Breast epithelium (tissue), 4 donors: ENCODE measurements around the gene MARVELD1. TPM values are rescaled to one million over a fixed set of nuclear protein-coding genes. Genes with fewer than 3 reads are reported as not detected.
"Not testable (repeated sequence)": the region's sequence is repeated elsewhere in the genome, so short reads cannot be mapped to it uniquely, and the experiment has no call there.

Experiments used
- DNase-seq, 2 donors: peaks; one replicate each; pipeline ENCODE4 v3.0.0-alpha.2; 2019; ENCODE audit warnings: low spot score in 2 of 2
- H3K27ac ChIP-seq, 2 donors: fragments of 200-600 bp; sonication (generic) in 1 of 2; one replicate each; pipeline ENCODE4 v1.5.1; 2016 to 2019; ENCODE audit warnings: mild to moderate bottlenecking in 1 of 2
- H3K27me3 ChIP-seq, 2 donors: fragments of 200-600 bp; sonication (generic) in 1 of 2; one replicate each; pipeline versions ENCODE4 v1.5.1 to v1.6.0; 2017 to 2019; ENCODE audit warnings: control low read depth in 1 of 2, mild to moderate bottlenecking in 1 of 2
- H3K36me3 ChIP-seq: fragments of 200-600 bp; one replicate; pipeline ENCODE4 v1.5.1; 2019
- H3K4me1 ChIP-seq, 2 donors: fragments of 200-600 bp; sonication (generic); one replicate each; pipeline ENCODE4 v1.5.1; 2016 to 2019; ENCODE audit warnings: control low read depth in 1 of 2
- H3K4me3 ChIP-seq, 3 donors: fragments of 200-600 bp; sonication (generic); 1 replicate in 2 of 3; 2 replicates in 1 of 3; pipeline ENCODE4 v1.5.1; 2016 to 2019; ENCODE audit warnings: mild to moderate bottlenecking in 3 of 3, moderate library complexity in 2 of 3
- H3K9me3 ChIP-seq, 2 donors: fragments of 200-600 bp; sonication (generic) in 1 of 2; one replicate each; pipeline ENCODE4 v1.5.1; 2016 to 2019; ENCODE audit warnings: control low read depth in 1 of 2
- POLR2A ChIP-seq: fragments of 450-650 bp; IDR thresholded peaks from one replicate; pipeline ENCODE4 v1.6.1; 2016; ENCODE audit warnings: antibody characterized with exemption, mild to moderate bottlenecking, moderate library complexity
- POLR2AphosphoS5 ChIP-seq, 3 donors: sonication (generic); formaldehyde crosslinking; IDR thresholded peaks; one replicate each; pipeline ENCODE4 v1.6.1; 2017; ENCODE audit warnings: antibody characterized with exemption in 3 of 3
- intact Hi-C: fragments of 100-400 bp; cut with DNase I; formaldehyde crosslinking; loops from one replicate; pipeline ENCODE4 v1.15.1; 2023; ENCODE audit warnings: low total_unique reads
- total RNA-seq, 3 donors: library from RNA; depleted of rRNA; stranded (reverse); fragments of >200 nt; gene quantifications; one replicate each; pipeline ENCODE4 v1.1.0, GENCODE V29; 2016
- TF ChIP-seq, protein P1 (sequence below), 3 donors: fragments of 450-650 bp; IDR thresholded peaks; one replicate each; pipeline ENCODE4 v1.5.1; 2016 to 2017; ENCODE audit warnings: antibody characterized with exemption in 3 of 3, mild to moderate bottlenecking in 3 of 3, moderate library complexity in 3 of 3

MARVELD1 gene
- total RNA-seq, 3 donors from 2014 or later: 13.4 to 19.8 (median 16.2) TPM

DNA sequence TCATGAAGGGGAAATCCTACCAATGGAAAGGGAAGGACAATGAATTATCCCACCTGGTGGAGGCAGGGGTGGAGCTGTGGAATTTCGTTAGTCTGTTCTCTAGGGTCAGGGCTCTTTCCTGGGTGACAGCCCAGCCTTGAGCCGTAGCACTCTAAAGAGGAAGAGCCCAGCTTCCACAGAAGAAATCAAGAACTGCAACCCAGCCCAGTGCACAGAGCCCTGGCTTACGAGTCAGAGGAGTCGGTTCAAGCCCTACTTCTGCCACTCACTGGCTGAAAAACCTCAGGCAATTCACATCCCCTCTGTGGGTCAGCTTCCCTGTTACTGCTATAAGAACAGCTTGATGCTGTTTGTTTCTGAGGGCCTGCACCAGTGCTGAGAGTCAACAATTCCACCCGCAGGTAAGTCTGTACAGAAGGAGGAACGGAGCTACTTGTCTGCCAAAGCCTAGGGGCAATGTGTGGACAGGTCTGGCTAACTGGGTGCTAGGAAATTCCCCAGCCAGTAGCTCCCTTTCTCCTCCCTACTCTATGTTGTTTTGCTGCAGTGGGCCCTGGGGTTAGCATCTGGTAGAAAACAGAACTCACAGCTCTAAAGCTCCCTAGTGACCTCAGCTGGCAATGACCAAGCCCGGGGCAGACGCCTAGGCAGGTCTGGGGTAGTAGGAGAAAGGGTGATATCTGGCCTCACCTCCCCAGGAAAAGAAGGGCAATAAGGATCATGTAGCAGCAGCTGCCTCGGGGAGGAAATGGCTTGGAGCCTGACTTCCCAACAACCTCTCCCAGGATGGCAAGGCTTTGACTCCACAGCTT is 29.8 kb upstream of the MARVELD1 start:
- Histone ChIP-seq H3K9me3 (no peaks in the 10 kb centered on the region), H3K36me3 (no peaks in the 10 kb centered on the region), H3K27ac (peak overlapping the region; percentile 78 to 82), H3K27me3 (no peaks in the 10 kb centered on the region), H3K4me1 (peaks cover 10 to 20% of the 10 kb centered on the region in 2 donors), H3K4me3 (peak overlapping the region; percentile 15 to 89 (median 66))
- intact Hi-C loops: no loop called here
- no peak for DNase-seq
- TF ChIP-seq, protein P1, sequence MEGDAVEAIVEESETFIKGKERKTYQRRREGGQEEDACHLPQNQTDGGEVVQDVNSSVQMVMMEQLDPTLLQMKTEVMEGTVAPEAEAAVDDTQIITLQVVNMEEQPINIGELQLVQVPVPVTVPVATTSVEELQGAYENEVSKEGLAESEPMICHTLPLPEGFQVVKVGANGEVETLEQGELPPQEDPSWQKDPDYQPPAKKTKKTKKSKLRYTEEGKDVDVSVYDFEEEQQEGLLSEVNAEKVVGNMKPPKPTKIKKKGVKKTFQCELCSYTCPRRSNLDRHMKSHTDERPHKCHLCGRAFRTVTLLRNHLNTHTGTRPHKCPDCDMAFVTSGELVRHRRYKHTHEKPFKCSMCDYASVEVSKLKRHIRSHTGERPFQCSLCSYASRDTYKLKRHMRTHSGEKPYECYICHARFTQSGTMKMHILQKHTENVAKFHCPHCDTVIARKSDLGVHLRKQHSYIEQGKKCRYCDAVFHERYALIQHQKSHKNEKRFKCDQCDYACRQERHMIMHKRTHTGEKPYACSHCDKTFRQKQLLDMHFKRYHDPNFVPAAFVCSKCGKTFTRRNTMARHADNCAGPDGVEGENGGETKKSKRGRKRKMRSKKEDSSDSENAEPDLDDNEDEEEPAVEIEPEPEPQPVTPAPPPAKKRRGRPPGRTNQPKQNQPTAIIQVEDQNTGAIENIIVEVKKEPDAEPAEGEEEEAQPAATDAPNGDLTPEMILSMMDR (IDR thresholded peaks at IDR 0.05): no peak
- TF ChIP-seq POLR2A (no peak), POLR2AphosphoS5 (IDR thresholded peaks at IDR 0.05) (no peak)

DNA sequence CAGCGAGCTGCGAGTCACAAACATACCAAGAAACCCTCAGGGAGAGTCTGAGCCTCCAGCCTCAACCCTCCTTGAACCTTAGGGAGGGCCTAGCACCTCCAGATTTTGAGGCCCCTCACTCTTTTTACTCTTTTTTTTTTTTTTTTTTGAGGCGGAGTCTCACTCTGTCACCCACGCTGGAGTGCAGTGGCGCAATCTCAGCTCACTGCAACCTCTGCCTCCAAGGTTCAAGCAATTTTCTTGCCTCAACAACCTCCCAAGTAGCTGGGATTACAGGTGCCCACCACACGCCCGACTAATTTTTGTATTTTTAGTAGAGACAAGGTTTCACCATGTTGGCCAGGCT is 29.2 kb upstream of the MARVELD1 start:
- Histone ChIP-seq H3K27ac (peak overlapping the region; percentile 78 to 82), H3K4me3 (peak overlapping the region; percentile 66 to 89 (median 71)), H3K4me1 (peaks cover 10 to 20% of the 10 kb centered on the region in 2 donors)
- intact Hi-C loops, DNase-seq, H3K9me3 ChIP-seq, H3K36me3 ChIP-seq, H3K27me3 ChIP-seq: not testable (repeated sequence)

- Histone ChIP-seq H3K4me3 (peak overlapping the region; percentile 66 to 89 (median 71)), H3K9me3 (no peaks in the 10 kb centered on the region), H3K4me1 (peaks cover 10 to 20% of the 10 kb centered on the region in 2 donors), H3K27ac (peak overlapping the region; percentile 82 to 92), H3K27me3 (no peaks in the 10 kb centered on the region), H3K36me3 (no peaks in the 10 kb centered on the region)
- TF ChIP-seq, protein P1 (IDR thresholded peaks at IDR 0.05): no peak
- no peak for TF ChIP-seq POLR2AphosphoS5 (IDR thresholded peaks at IDR 0.05)
- TF ChIP-seq POLR2A: no peak
- no peak for DNase-seq
- intact Hi-C loops: no loop called here
Measured at GRCh38 chr10:97684866-97685394, 28.6 kb upstream of the MARVELD1 start.

GRCh38 chr10:97685395-97685958 is 28.1 kb upstream of the MARVELD1 start:
- TF ChIP-seq POLR2AphosphoS5 (IDR thresholded peaks at IDR 0.05): no peak
- TF ChIP-seq, protein P1 (IDR thresholded peaks at IDR 0.05): peak in 1 of 3 donors; percentile 24
- intact Hi-C loops: no loop called here
- Histone ChIP-seq H3K36me3 (no peaks in the 10 kb centered on the region), H3K9me3 (no peaks in the 10 kb centered on the region), H3K27ac (peak overlapping the region; percentile 16 to 92), H3K27me3 (no peaks in the 10 kb centered on the region), H3K4me3 (peak overlapping the region; percentile 66 to 89 (median 71)), H3K4me1 (peaks cover 10 to 20% of the 10 kb centered on the region in 2 donors)
- no peak for DNase-seq

GRCh38 chr10:97686301-97686961 is 27.1 kb upstream of the MARVELD1 start:
- intact Hi-C loops: no loop called here
- Histone ChIP-seq H3K9me3 (no peaks in the 10 kb centered on the region), H3K36me3 (no peaks in the 10 kb centered on the region), H3K4me1 (peaks cover 10 to 20% of the 10 kb centered on the region in 2 donors), H3K27ac (peak overlapping the region; percentile 92 to 97), H3K4me3 (peak overlapping the region; percentile 66 to 89 (median 71)), H3K27me3 (no peaks in the 10 kb centered on the region)
- no peak for DNase-seq
- TF ChIP-seq POLR2AphosphoS5 (IDR thresholded peaks at IDR 0.05) (no peak), POLR2A (no peak)
- TF ChIP-seq, protein P1 (IDR thresholded peaks at IDR 0.05): no peak
